Activated CD4-positive, alpha-beta T cell treated with anti-CD3 and anti-CD28 coated beads, Interleukin-2, amount 10 ng/mL, durations not matched to agents 7 days and 5 days (primary cell): ENCODE results near the gene UMOD. TPM values are rescaled to one million over a fixed set of nuclear protein-coding genes. Genes with fewer than 3 reads are reported as not detected.
"Not testable (repeated sequence)": the region's sequence is repeated elsewhere in the genome, so short reads cannot be mapped to it uniquely, and the experiment has no call there.

ENCODE experiments used
- CTCF ChIA-PET: fragments of 350-600 bp; sonication (Branson Sonifier 250); formaldehyde crosslinking; loops from one replicate; lab custom pipeline; 2021; ENCODE audit warnings: antibody characterized with exemption; lab: Charles Lee
- POLR2A ChIA-PET: fragments of 350-600 bp; sonication (Branson Sonifier 250); formaldehyde crosslinking; loops from one replicate; lab custom pipeline; 2021; ENCODE audit warnings: antibody characterized with exemption; lab: Charles Lee
- DNase-seq: peaks from one replicate; pipeline ENCODE4 v3.0.0-alpha.2; 2020
- H3K27ac Mint-ChIP-seq: one replicate; pipeline ENCODE4 v1.8.0; 2021; ENCODE audit warnings: mild to moderate bottlenecking, moderate library complexity, mixed read lengths
- H3K27me3 Mint-ChIP-seq: one replicate; pipeline ENCODE4 v1.8.0; 2021; ENCODE audit warnings: mixed read lengths
- H3K36me3 Mint-ChIP-seq: one replicate; pipeline ENCODE4 v1.8.0; 2021; ENCODE audit warnings: low read depth, mixed read lengths
- H3K4me1 Mint-ChIP-seq: one replicate; pipeline ENCODE4 v1.8.0; 2021; ENCODE audit warnings: mixed read lengths
- H3K4me3 Mint-ChIP-seq: one replicate; pipeline ENCODE4 v1.8.0; 2021; ENCODE audit warnings: mild to moderate bottlenecking, moderate library complexity, mixed read lengths
- H3K9me3 Mint-ChIP-seq: one replicate; pipeline ENCODE4 v1.8.0; 2021; ENCODE audit warnings: mixed read lengths
- total RNA-seq, 2 experiments: library from RNA; stranded (reverse); gene quantifications; one replicate each; pipeline ENCODE4 v1.2.3, GENCODE V29; 2021

Gene UMOD
- total RNA-seq, 2 experiments from 2014 or later = not detected

DNA sequence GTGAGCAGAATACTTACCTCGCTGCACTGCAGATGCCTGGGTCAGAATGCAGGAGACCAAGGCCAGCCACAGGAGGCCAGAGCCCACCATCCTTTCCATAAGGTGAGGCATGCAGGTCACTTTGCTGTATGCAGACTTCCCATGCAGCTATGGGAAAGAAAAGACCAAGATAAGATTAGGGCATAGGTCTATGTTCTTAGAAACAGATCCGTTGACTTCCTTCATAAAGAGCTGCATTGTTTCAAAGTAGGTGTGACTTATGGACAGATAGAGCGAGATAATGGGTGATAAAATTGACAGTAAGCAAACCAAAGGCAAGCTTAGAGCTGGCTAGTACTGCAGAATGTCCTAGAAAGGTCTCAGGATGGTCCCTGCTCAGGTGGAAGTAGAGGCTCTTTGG lies 26.2 kb downstream of the UMOD start:
- Mint-ChIP-seq H3K4me3 (no peak overlapping the region), H3K4me1 (no peaks in the 10 kb centered on the region), H3K27me3 (no peaks in the 10 kb centered on the region), H3K9me3 (no peaks in the 10 kb centered on the region), H3K36me3 (no peaks in the 10 kb centered on the region), H3K27ac (no peak overlapping the region)
- no peak for DNase-seq
- POLR2A ChIA-PET = no interaction called here
- CTCF ChIA-PET = interaction anchor here (0.6 kb wide), 1 partner anchor 426 kb away, joined by 3 read pairs; no protein-coding TSS in a partner anchor

DNA sequence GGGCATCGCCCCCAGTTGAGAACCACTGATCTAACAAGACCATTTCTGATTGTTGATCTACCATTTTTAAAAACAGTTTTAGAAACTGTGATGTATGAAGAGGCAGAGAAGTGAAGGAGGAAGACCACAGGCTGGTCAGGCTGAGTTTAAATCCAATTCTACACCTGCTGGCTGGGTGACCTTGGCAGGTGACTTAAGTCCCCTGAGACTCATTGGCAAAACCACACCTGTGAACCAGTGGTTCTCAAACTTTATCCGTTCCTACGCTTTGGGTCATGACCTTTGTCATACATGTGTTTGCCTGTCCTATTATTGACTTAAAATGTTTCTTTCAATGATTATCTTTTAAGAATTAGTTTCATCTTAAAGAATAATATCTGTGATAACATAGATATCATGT lies 27.5 kb downstream of the UMOD start:
- Mint-ChIP-seq H3K4me1 (no peaks in the 10 kb centered on the region), H3K9me3 (no peaks in the 10 kb centered on the region), H3K27ac (no peak overlapping the region), H3K36me3 (no peaks in the 10 kb centered on the region), H3K27me3 (no peaks in the 10 kb centered on the region), H3K4me3 (no peak overlapping the region)
- CTCF ChIA-PET = no interaction called here
- no peak for DNase-seq
- POLR2A ChIA-PET = no interaction called here

DNA sequence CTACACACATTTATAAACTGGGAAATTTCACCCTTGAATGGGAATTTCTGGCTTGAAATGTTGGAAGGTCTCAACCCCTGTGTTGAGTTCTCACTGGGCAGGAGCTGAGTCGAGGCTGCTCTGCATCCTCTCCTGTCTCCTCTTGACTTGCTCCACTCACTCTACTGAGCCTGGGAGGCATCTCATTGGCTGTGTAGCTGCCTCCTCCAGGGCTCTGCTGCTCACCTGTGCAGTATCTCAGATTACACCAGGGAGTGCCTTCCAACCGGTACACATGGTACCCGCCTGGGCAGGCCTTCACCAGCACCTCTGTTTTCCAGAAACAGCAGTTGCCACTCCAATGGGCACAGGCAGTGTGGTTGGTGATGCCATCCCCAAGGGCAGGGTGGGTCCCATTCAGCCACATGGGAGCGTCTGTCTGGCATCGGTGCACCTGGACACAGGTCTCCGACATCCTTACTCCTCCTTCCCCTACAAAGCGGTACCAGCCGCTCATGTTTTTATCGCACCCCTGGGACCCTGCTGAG lies 28.9 kb downstream of the UMOD start:
- H3K27me3 Mint-ChIP-seq = no peaks in the 10 kb centered on the region
- no peak for DNase-seq
- ChIA-PET CTCF (interaction anchor here (0.7 kb wide), 1 partner anchor 1299 kb away, joined by 3 read pairs; no protein-coding TSS in a partner anchor), POLR2A (no interaction called here)
- H3K27ac Mint-ChIP-seq = no peak overlapping the region
- no peaks in the 10 kb centered on the region for H3K9me3 Mint-ChIP-seq
- no peak overlapping the region for H3K4me3 Mint-ChIP-seq
- H3K36me3 Mint-ChIP-seq = no peaks in the 10 kb centered on the region
- H3K4me1 Mint-ChIP-seq = no peaks in the 10 kb centered on the region

DNA sequence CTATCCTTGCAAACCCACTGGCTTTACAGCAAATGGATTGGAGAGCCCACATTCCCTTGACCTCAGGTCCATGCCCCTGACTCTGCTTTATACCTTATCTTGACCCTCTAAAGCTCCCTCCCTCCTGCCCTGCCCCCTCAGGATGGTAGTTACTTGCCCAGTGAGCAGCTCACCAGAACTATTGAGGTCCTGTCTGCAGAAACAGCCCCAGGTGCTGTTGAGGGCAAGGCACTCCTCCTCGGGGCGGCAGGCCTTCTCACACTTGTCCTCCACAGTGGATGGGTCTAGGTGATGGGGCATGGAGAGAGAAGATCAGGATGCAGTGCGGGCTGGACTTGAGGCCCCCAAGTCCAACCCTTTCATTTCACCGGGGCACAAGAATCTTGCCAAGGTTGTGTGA lies 29.8 kb downstream of the UMOD start:
- H3K4me3 Mint-ChIP-seq = no peak overlapping the region
- ChIA-PET CTCF (no interaction called here), POLR2A (no interaction called here)
- no peak overlapping the region for H3K27ac Mint-ChIP-seq
- no peaks in the 10 kb centered on the region for H3K9me3 Mint-ChIP-seq
- H3K4me1 Mint-ChIP-seq = no peaks in the 10 kb centered on the region
- H3K27me3 Mint-ChIP-seq = no peaks in the 10 kb centered on the region
- no peaks in the 10 kb centered on the region for H3K36me3 Mint-ChIP-seq
- no peak for DNase-seq

DNA sequence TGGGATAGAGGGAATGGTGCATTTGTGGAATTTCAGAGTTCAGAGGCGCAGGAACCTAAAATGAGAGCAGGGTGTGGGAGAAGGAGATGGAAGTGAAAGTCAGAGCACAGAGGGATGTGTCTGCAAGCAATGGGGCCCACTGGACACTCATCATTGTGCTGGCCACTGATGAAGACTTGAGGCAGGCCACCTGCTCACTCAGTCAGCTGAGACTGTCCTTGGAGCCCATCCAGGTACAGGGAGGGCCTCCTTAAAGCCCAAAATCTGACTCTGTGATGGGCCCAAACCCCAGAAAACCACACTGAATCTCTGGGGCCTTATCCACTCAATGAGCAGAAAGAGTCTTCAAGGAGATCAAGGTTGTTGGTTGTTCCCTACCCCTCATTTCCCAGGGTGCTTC lies 30.8 kb downstream of the UMOD start:
- Mint-ChIP-seq H3K4me3 (no peak overlapping the region), H3K9me3 (no peaks in the 10 kb centered on the region), H3K27ac (no peak overlapping the region), H3K36me3 (no peaks in the 10 kb centered on the region), H3K27me3 (no peaks in the 10 kb centered on the region), H3K4me1 (no peaks in the 10 kb centered on the region)
- POLR2A ChIA-PET = no interaction called here
- DNase-seq = no peak
- CTCF ChIA-PET = no interaction called here

DNA sequence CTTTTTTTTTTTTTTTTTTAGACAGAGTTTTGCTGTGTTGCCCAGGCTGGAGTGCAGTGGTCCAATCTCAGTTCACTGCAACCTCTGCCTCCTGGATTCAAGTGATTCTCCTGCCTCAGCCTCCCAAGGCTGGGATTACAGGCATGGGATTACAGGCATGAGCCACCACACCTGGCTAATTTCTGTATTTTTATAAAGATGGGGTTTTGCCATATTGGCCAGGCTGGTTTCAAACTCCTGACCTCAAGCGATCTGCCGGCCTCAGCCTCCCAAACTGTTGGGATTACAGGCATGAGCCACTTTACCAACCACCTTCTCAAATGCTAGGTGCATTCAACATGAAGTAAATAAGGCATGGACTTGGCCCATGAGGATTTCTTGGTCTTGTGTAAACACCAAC lies 31.5 kb downstream of the UMOD start:
- POLR2A ChIA-PET, H3K4me3 Mint-ChIP-seq, CTCF ChIA-PET, DNase-seq, H3K27ac Mint-ChIP-seq, H3K4me1 Mint-ChIP-seq, H3K27me3 Mint-ChIP-seq, H3K36me3 Mint-ChIP-seq, H3K9me3 Mint-ChIP-seq: not testable (repeated sequence)

DNA sequence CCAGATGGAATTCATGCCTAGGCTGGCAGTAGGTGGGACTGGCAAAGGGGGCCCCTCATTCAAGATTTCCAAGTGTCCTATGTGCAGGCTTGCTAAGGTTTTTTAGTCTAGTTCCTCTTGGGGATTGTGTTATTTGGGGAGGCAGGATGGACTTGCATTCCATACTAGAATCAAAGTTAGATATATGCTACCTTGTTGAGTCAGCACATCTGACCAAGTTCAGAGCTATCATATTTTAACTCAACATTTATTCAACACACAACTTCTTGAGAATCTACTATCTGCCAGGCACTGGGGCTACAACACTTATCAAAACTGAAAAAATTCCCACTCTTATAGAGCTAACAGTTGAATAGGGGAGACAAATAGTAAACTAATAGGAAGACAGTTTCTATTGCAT lies 31.9 kb downstream of the UMOD start:
- H3K36me3 Mint-ChIP-seq = no peaks in the 10 kb centered on the region
- H3K27ac Mint-ChIP-seq = no peak overlapping the region
- H3K27me3 Mint-ChIP-seq = no peaks in the 10 kb centered on the region
- CTCF ChIA-PET = no interaction called here
- no peaks in the 10 kb centered on the region for H3K9me3 Mint-ChIP-seq
- no peak for DNase-seq
- POLR2A ChIA-PET = no interaction called here
- no peaks in the 10 kb centered on the region for H3K4me1 Mint-ChIP-seq
- H3K4me3 Mint-ChIP-seq = no peak overlapping the region

DNA sequence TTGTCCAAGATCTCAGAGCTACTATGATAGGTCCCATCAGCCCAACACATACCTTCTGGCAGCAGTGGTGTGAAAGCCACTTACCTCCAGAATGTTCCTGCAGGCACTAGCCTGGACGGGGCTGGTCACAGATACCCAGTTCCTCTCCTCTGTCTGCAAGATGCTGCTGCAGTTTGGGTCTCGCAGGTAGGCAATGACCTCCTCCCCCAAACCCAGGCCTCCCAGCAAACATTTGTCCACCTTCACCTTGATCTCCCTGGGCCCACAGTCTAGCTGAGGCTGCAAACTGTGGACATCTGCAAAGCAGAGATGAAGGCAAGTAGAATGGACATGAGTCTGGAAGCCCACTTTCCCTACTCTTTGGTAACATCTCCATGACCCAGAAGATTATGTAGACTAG lies 32.3 kb downstream of the UMOD start:
- CTCF ChIA-PET = no interaction called here
- no peak for DNase-seq
- Mint-ChIP-seq H3K9me3 (no peaks in the 10 kb centered on the region), H3K4me1 (no peaks in the 10 kb centered on the region), H3K27ac (no peak overlapping the region), H3K27me3 (no peaks in the 10 kb centered on the region), H3K4me3 (no peak overlapping the region), H3K36me3 (no peaks in the 10 kb centered on the region)
- POLR2A ChIA-PET = no interaction called here

DNA sequence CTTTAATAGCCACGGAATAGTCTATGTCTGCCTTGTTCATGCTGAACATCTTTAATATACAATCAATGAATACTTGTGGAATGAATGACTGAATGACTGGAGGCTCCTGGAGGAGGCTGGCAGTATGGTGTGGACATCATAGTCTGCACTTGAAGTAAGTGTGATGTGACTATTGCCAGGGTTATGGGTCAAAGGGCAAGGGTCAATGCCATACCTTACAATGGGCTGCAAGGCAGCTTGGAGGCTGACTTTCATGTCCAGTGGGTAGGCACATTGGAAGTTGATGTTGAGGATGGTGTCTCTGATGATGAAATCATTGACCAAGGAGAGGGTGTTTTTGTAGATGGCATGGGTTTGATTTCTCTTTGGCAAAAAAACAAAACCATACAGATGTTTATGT lies 33.1 kb downstream of the UMOD start:
- Mint-ChIP-seq H3K4me3 (no peak overlapping the region), H3K9me3 (no peaks in the 10 kb centered on the region), H3K27me3 (no peaks in the 10 kb centered on the region), H3K27ac (no peak overlapping the region), H3K4me1 (no peaks in the 10 kb centered on the region), H3K36me3 (no peaks in the 10 kb centered on the region)
- POLR2A ChIA-PET = no interaction called here
- DNase-seq = no peak
- CTCF ChIA-PET = interaction anchor here (0.7 kb wide), 1 partner anchor 40 kb away, joined by 3 read pairs; no protein-coding TSS in a partner anchor

DNA sequence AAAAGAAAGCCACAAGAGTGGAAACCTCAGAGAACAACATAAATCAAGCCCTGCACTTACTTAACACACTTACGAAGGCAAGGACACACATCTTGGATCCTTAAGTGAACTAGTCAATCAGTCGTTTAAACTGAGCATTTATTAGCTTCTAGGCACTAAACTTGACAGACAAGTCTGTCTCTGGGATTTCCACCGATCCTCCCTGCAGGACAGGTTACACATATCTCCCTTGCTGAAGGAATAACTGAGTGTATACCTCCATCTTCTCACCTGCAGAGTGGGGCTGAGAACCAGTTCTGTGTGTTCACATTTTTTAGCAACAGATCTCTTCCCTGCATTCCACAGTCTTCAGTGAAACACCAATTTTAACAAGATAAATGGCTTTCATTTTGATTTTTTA lies 34.1 kb downstream of the UMOD start:
- CTCF ChIA-PET = no interaction called here
- POLR2A ChIA-PET = no interaction called here
- Mint-ChIP-seq H3K4me1 (no peaks in the 10 kb centered on the region), H3K27ac (no peak overlapping the region), H3K4me3 (no peak overlapping the region), H3K36me3 (no peaks in the 10 kb centered on the region), H3K27me3 (no peaks in the 10 kb centered on the region), H3K9me3 (no peaks in the 10 kb centered on the region)
- no peak for DNase-seq

DNA sequence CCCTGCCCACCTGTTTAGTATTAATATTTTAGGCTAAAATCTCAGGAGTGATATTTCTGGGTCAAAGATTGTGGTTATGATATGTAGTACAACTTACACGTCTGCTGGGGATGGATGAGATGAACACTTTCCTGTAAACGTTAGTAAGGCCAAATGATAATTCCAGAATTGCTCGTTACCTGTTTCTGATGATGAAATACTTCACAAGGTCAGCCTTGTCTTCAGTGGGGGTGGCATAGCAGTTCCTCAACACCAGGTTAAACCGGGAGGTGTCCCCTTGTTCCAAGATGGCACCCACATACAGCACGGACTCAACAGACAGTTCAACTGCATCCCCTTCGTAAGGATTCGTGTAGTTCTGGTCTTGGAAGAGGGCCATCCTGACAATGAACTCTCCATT lies 34.5 kb downstream of the UMOD start:
- no peaks in the 10 kb centered on the region for H3K4me1 Mint-ChIP-seq
- ChIA-PET POLR2A (no interaction called here), CTCF (no interaction called here)
- no peaks in the 10 kb centered on the region for H3K36me3 Mint-ChIP-seq
- no peak for DNase-seq
- H3K27ac Mint-ChIP-seq = no peak overlapping the region
- no peak overlapping the region for H3K4me3 Mint-ChIP-seq
- no peaks in the 10 kb centered on the region for H3K27me3 Mint-ChIP-seq
- no peaks in the 10 kb centered on the region for H3K9me3 Mint-ChIP-seq

DNA sequence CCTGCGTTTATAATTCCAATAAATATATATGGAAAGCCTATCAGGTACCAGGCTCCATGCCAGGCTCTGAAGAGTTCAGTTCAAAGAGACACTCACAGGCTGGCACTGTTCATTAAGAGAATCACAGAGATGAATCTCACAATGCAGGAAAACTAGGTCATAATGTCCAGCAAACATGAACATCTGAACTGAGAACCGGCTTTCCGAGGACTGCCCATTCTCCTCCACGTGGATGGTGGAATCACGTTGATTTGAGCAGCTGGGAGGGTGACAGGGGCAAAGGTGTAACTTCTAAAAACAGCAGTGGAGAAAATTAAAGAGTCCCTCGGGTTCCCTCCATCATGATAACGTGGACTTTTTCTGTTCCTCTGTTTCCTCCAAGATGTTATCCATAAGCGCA lies 35.4 kb downstream of the UMOD start:
- Mint-ChIP-seq H3K4me3 (no peak overlapping the region), H3K27ac (no peak overlapping the region), H3K9me3 (no peaks in the 10 kb centered on the region), H3K4me1 (no peaks in the 10 kb centered on the region), H3K27me3 (no peaks in the 10 kb centered on the region), H3K36me3 (no peaks in the 10 kb centered on the region)
- POLR2A ChIA-PET = no interaction called here
- CTCF ChIA-PET = no interaction called here
- DNase-seq = no peak

DNA sequence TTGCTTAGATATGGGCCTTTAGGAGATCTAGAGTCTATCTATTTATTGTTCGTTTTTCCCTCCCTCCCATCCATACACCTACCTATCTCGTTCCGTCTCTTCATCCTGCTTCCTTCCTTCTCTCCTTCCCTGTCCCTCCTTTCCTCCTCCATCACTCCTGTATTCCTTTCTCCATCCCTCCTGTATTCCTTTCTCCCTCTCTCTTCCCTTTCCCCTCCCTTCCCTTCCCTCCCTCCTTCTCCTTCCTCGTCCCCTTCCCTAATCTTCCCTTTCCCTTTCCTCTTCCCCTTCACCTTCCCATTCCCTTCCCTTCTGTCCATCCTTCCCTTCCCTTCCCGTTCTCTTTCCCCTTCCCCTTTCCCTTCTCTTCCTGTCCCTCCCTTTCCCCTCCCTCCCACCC lies 35.8 kb downstream of the UMOD start:
- no peaks in the 10 kb centered on the region for H3K9me3 Mint-ChIP-seq
- no peak overlapping the region for H3K27ac Mint-ChIP-seq
- no peaks in the 10 kb centered on the region for H3K4me1 Mint-ChIP-seq
- no peaks in the 10 kb centered on the region for H3K27me3 Mint-ChIP-seq
- DNase-seq = no peak
- no peak overlapping the region for H3K4me3 Mint-ChIP-seq
- ChIA-PET POLR2A (no interaction called here), CTCF (no interaction called here)
- no peaks in the 10 kb centered on the region for H3K36me3 Mint-ChIP-seq

DNA sequence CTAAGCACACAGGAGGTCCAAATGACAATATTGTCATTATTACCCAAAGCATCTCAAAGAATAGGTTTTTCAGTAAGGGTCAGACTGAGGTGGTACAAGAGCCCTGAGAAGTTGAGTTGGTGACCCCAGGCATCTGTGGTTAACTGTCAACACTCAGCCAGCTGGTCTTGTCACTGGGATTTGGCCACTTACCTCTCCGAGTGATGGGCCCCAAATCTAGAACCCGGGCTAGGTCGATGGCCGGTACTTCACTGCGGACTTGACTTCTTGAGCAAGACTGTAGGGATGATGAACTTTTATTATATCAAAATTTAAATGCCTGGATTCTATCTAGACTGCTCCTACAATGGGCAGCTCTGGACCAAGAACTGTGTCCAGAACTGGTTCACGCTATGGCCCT lies 36.8 kb downstream of the UMOD start:
- no peaks in the 10 kb centered on the region for H3K27me3 Mint-ChIP-seq
- no peak overlapping the region for H3K4me3 Mint-ChIP-seq
- POLR2A ChIA-PET = no interaction called here
- CTCF ChIA-PET = no interaction called here
- DNase-seq = no peak
- no peaks in the 10 kb centered on the region for H3K36me3 Mint-ChIP-seq
- H3K4me1 Mint-ChIP-seq = no peaks in the 10 kb centered on the region
- no peak overlapping the region for H3K27ac Mint-ChIP-seq
- no peaks in the 10 kb centered on the region for H3K9me3 Mint-ChIP-seq
